ENCODE measurements around the gene COPZ2. TPM values are rescaled to one million over a fixed set of nuclear protein-coding genes. Genes with fewer than 3 reads are reported as not detected.
A peak's percentile ranks its signal among the peaks of the same experiment; 100 is the strongest.

COPZ2 gene
- polyA plus RNA-seq, 1 of the 3 experiments (the other 2 are of a cell fraction), result 36.9 TPM

DNA sequence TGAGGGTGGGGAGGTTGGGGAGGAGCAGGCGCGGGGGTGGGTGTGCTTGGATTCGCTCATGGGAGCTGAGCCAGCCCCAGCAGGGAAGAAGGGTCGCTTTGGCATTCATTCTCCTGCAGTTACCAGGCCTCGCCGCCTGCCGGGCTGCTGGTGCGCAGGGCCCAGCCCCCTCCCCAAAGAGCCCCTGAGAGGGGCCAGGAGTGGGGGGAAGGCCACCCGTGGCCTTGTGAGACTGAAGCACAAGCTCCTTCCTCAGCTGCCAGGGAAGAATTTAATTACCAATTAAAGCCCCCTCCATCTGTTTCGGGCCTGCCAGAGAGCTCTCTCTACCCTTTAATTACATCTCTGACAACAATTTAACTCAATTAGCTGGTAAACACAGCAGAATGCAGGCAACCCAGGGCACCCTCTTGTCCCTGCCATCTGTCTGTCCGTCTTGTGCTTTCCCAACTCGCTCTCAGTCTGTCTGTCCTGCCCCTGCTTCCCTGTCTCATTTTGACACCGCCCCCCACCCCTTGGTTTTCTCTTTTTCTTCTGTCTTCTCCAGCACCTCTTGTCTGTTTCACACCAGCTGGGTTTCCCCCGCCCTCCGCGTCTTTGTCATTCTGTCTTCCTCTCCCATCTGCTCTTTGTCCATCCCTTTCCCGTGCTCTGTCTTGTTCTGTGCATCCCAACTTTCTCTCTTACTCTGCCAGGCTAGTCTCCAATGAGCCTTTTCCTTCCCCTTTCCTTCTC is 34.0 kb downstream of the COPZ2 start:
- H3K27me3 ChIP-seq (ENCODE audit: insufficient read depth), result no peaks in the 10 kb centered on the region
- ChIA-PET POLR2A (interaction anchor here (0.9 to 9.0 kb wide), 16 partner anchors 10 to 355 kb away, joined by 3 to 223 read pairs (median 8); partner anchors contain the start of genes CBX1, CDK5RAP3, NFE2L1 and PNPO), CTCF (interaction anchor here (0.8 to 41.8 kb wide), 9 partner anchors 10 to 94 kb away, joined by 4 to 1752 read pairs (median 14); partner anchors contain the start of gene CDK5RAP3)
- H3K4me1 ChIP-seq (ENCODE audit: control insufficient read depth in 1 of 2, insufficient read depth in 2 of 2, low read depth in 1 of 2, low read length in 1 of 2), result peaks cover 59 to 61% of the 10 kb centered on the region in 2 experiments
- peak overlapping the region; percentile 72 for H3K4me2 ChIP-seq
- no peaks in the 10 kb centered on the region for H4K20me1 ChIP-seq (ENCODE audit: insufficient read depth)
- H3K27ac ChIP-seq (ENCODE audit: low read depth in 2 of 2, low read length in 1 of 2), result peak overlapping the region; percentile 99 to 100
- H2AFZ ChIP-seq (ENCODE audit: low read depth), result peak overlapping the region; percentile 91
- H3K9me2 ChIP-seq, result no peaks in the 10 kb centered on the region
- peaks cover 44% of the 10 kb centered on the region for H3F3A ChIP-seq (replicated peaks; ENCODE audit: insufficient read depth)
- WGBS (ENCODE audit: low lambda C conversion rate), result 34% methylated on average over 16 of the region's 17 CpGs
- H3K9ac ChIP-seq, result peak overlapping the region; percentile 72
- peak overlapping the region; percentile 2 to 25; a peak in 2 of 4 replicates for H3K4me3 ChIP-seq (ENCODE audit: low read depth in 2 of 2, low read length in 1 of 2)
- no peaks in the 10 kb centered on the region for H3K79me2 ChIP-seq (ENCODE audit: insufficient read depth)
- no peaks in the 10 kb centered on the region for H3K36me3 ChIP-seq (replicated peaks in 1 of 2; ENCODE audit: control insufficient read depth in 1 of 2, insufficient read depth in 2 of 2, low read length in 1 of 2)
- peak; percentile 86 for DNase-seq
- H3K9me3 ChIP-seq, result no peaks in the 10 kb centered on the region
- TF ChIP-seq SMC3 (IDR thresholded peaks at IDR 0.05; ENCODE audit: low read depth, low read length), result peak; percentile 14; the same call in 1 of the 2 replicates
- TF ChIP-seq, protein P1, sequence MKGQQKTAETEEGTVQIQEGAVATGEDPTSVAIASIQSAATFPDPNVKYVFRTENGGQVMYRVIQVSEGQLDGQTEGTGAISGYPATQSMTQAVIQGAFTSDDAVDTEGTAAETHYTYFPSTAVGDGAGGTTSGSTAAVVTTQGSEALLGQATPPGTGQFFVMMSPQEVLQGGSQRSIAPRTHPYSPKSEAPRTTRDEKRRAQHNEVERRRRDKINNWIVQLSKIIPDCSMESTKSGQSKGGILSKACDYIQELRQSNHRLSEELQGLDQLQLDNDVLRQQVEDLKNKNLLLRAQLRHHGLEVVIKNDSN (IDR thresholded peaks at IDR 0.05; ENCODE audit: borderline replicate concordance, low read depth), result no peak
- TF ChIP-seq, protein P2, sequence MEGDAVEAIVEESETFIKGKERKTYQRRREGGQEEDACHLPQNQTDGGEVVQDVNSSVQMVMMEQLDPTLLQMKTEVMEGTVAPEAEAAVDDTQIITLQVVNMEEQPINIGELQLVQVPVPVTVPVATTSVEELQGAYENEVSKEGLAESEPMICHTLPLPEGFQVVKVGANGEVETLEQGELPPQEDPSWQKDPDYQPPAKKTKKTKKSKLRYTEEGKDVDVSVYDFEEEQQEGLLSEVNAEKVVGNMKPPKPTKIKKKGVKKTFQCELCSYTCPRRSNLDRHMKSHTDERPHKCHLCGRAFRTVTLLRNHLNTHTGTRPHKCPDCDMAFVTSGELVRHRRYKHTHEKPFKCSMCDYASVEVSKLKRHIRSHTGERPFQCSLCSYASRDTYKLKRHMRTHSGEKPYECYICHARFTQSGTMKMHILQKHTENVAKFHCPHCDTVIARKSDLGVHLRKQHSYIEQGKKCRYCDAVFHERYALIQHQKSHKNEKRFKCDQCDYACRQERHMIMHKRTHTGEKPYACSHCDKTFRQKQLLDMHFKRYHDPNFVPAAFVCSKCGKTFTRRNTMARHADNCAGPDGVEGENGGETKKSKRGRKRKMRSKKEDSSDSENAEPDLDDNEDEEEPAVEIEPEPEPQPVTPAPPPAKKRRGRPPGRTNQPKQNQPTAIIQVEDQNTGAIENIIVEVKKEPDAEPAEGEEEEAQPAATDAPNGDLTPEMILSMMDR (IDR thresholded peaks at IDR 0.05), result peak; percentile 34
- TF ChIP-seq, protein P3, sequence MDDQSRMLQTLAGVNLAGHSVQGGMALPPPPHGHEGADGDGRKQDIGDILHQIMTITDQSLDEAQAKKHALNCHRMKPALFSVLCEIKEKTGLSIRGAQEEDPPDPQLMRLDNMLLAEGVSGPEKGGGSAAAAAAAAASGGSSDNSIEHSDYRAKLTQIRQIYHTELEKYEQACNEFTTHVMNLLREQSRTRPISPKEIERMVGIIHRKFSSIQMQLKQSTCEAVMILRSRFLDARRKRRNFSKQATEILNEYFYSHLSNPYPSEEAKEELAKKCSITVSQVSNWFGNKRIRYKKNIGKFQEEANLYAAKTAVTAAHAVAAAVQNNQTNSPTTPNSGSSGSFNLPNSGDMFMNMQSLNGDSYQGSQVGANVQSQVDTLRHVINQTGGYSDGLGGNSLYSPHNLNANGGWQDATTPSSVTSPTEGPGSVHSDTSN (IDR thresholded peaks at IDR 0.05), result peak; percentile 2; the same call in 1 of the 2 replicates
- TF ChIP-seq, protein P4, sequence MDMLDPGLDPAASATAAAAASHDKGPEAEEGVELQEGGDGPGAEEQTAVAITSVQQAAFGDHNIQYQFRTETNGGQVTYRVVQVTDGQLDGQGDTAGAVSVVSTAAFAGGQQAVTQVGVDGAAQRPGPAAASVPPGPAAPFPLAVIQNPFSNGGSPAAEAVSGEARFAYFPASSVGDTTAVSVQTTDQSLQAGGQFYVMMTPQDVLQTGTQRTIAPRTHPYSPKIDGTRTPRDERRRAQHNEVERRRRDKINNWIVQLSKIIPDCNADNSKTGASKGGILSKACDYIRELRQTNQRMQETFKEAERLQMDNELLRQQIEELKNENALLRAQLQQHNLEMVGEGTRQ (IDR thresholded peaks at IDR 0.05; ENCODE audit: borderline replicate concordance, low read depth, low read length), result no peak
- peak; percentile 66 for TF ChIP-seq MXI1 (IDR thresholded peaks at IDR 0.05; ENCODE audit: low read depth, low read length)
- no peak; the same call in 1 of the 2 replicates for TF ChIP-seq POLR2AphosphoS5 (IDR thresholded peaks at IDR 0.05; ENCODE audit: low read depth, low read length)
- peak; percentile 45 for TF ChIP-seq RAD21 (IDR thresholded peaks at IDR 0.05; ENCODE audit: low read length)
- TF ChIP-seq RFX5 (IDR thresholded peaks at IDR 0.05; ENCODE audit: low read length), result no peak
- peak; percentile 100 for TF ChIP-seq FOXJ3 (CRISPR knock-in tag; IDR thresholded peaks at IDR 0.05)
- no peak for TF ChIP-seq FOSL2 (IDR thresholded peaks at IDR 0.05; ENCODE audit: borderline replicate concordance, low read depth)
- TF ChIP-seq CHD2 (IDR thresholded peaks at IDR 0.05; ENCODE audit: low read length, partially characterized antibody), result peak; percentile 11
- TF ChIP-seq EZH2phosphoT487 (IDR thresholded peaks at IDR 0.05; ENCODE audit: borderline replicate concordance, low read depth), result no peak
- peak; percentile 95 for TF ChIP-seq RCOR1 (IDR thresholded peaks at IDR 0.05; ENCODE audit: low read length)
- TF ChIP-seq, protein P5, sequence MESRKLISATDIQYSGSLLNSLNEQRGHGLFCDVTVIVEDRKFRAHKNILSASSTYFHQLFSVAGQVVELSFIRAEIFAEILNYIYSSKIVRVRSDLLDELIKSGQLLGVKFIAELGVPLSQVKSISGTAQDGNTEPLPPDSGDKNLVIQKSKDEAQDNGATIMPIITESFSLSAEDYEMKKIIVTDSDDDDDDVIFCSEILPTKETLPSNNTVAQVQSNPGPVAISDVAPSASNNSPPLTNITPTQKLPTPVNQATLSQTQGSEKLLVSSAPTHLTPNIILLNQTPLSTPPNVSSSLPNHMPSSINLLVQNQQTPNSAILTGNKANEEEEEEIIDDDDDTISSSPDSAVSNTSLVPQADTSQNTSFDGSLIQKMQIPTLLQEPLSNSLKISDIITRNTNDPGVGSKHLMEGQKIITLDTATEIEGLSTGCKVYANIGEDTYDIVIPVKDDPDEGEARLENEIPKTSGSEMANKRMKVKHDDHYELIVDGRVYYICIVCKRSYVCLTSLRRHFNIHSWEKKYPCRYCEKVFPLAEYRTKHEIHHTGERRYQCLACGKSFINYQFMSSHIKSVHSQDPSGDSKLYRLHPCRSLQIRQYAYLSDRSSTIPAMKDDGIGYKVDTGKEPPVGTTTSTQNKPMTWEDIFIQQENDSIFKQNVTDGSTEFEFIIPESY (IDR thresholded peaks at IDR 0.05; ENCODE audit: borderline replicate concordance, low read depth), result no peak
- no peak for TF ChIP-seq FOXM1 (IDR thresholded peaks at IDR 0.05; ENCODE audit: low read depth)
- TF ChIP-seq ELF1 (IDR thresholded peaks at IDR 0.05), result no peak
- TF ChIP-seq, protein P6, sequence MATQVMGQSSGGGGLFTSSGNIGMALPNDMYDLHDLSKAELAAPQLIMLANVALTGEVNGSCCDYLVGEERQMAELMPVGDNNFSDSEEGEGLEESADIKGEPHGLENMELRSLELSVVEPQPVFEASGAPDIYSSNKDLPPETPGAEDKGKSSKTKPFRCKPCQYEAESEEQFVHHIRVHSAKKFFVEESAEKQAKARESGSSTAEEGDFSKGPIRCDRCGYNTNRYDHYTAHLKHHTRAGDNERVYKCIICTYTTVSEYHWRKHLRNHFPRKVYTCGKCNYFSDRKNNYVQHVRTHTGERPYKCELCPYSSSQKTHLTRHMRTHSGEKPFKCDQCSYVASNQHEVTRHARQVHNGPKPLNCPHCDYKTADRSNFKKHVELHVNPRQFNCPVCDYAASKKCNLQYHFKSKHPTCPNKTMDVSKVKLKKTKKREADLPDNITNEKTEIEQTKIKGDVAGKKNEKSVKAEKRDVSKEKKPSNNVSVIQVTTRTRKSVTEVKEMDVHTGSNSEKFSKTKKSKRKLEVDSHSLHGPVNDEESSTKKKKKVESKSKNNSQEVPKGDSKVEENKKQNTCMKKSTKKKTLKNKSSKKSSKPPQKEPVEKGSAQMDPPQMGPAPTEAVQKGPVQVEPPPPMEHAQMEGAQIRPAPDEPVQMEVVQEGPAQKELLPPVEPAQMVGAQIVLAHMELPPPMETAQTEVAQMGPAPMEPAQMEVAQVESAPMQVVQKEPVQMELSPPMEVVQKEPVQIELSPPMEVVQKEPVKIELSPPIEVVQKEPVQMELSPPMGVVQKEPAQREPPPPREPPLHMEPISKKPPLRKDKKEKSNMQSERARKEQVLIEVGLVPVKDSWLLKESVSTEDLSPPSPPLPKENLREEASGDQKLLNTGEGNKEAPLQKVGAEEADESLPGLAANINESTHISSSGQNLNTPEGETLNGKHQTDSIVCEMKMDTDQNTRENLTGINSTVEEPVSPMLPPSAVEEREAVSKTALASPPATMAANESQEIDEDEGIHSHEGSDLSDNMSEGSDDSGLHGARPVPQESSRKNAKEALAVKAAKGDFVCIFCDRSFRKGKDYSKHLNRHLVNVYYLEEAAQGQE (IDR thresholded peaks at IDR 0.05; ENCODE audit: low read depth, low read length), result no peak
- peak in 1 of 2 experiments; percentile 98; a peak in 3 of 4 replicates for TF ChIP-seq EP300 (IDR thresholded peaks at IDR 0.05; ENCODE audit: borderline replicate concordance in 1 of 2, low read depth in 1 of 2, low read length in 1 of 2)
- TF ChIP-seq JUND (IDR thresholded peaks at IDR 0.05), result no peak
- no peak for TF ChIP-seq NFIC (IDR thresholded peaks at IDR 0.05; ENCODE audit: borderline replicate concordance)
- TF ChIP-seq SIN3A (IDR thresholded peaks at IDR 0.05; ENCODE audit: borderline replicate concordance, low read depth, low read length), result no peak

All from SK-N-SH (cell line).